ENCODE data around the gene NME7. TPM values are rescaled to one million over a fixed set of nuclear protein-coding genes. Genes with fewer than 3 reads are reported as not detected.

The NME7 gene
- total RNA-seq, 4 donors from 2014 or later = 3.7 to 8.4 (median 5.5) TPM

DNA sequence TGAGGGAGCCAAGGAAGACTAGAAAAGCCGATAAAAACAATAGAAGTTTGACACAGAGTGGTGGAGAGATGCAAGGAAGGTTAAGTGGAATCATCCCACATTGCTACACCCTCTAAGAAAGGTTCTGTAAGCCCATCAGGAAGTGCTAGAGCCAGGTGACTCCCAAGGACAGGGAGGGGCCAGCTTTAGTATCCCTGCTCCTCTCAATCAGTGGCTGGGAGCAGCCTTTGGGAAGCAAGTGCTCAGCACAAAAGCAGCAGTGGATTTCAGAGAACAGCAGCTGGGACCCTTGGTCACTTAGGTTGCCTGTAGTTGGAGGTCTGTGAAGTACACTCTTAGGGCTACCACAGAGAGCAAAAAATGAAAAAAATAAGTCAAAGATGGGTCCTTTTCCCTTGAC, 42.5 kb downstream of the NME7 start:
- no peak for ATAC-seq
- Histone ChIP-seq H3K36me3 (no peaks in the 10 kb centered on the region), H3K27me3 (no peaks in the 10 kb centered on the region), H3K27ac (no peak overlapping the region), H3K9me3 (no peaks in the 10 kb centered on the region), H3K4me3 (no peak overlapping the region), H3K4me1 (no peaks in the 10 kb centered on the region)
- TF ChIP-seq, protein P1, sequence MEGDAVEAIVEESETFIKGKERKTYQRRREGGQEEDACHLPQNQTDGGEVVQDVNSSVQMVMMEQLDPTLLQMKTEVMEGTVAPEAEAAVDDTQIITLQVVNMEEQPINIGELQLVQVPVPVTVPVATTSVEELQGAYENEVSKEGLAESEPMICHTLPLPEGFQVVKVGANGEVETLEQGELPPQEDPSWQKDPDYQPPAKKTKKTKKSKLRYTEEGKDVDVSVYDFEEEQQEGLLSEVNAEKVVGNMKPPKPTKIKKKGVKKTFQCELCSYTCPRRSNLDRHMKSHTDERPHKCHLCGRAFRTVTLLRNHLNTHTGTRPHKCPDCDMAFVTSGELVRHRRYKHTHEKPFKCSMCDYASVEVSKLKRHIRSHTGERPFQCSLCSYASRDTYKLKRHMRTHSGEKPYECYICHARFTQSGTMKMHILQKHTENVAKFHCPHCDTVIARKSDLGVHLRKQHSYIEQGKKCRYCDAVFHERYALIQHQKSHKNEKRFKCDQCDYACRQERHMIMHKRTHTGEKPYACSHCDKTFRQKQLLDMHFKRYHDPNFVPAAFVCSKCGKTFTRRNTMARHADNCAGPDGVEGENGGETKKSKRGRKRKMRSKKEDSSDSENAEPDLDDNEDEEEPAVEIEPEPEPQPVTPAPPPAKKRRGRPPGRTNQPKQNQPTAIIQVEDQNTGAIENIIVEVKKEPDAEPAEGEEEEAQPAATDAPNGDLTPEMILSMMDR (IDR thresholded peaks at IDR 0.05 in 4 of 5, conservative IDR thresholded peaks at IDR 0.05 in 1 of 5) = no peak
- no peak for TF ChIP-seq POLR2A (IDR thresholded peaks at IDR 0.05)
- in situ Hi-C loops (cut with MboI; ENCODE audit: low sequenced_read_pairs in 4 of 4) = loop anchor here in 1 of 4 donors (25.0 kb wide), 2 partner anchors 888 to 988 kb away; no protein-coding TSS in a partner anchor
- intact Hi-C loops (cut with DNase I; ENCODE audit: low total_unique reads) = no loop called here
- DNase-seq = no peak

DNA sequence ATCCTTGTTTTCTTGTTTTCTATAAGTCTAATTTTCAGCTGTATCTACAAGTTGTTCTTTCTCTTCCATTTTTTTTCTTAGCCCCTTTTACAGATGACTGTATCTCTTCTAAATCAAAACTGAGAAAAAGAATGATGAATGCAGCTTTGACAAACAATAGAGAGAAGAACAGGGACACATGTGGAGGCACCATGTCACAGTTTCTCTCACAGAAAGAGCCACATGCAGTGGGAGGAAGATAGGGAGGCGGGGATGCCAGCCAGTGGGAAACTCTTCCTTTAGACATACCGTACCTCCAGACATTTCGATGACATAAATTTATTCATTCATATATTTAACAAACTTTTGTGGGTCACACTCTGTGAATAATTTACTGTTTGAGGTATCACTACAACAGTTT, 45.5 kb downstream of the NME7 start:
- Histone ChIP-seq H3K36me3 (no peaks in the 10 kb centered on the region), H3K9me3 (no peaks in the 10 kb centered on the region), H3K27me3 (no peaks in the 10 kb centered on the region), H3K4me3 (no peak overlapping the region), H3K27ac (no peak overlapping the region), H3K4me1 (no peaks in the 10 kb centered on the region)
- in situ Hi-C loops (cut with MboI; ENCODE audit: low sequenced_read_pairs in 4 of 4) (no loop called here), intact Hi-C loops (cut with DNase I; ENCODE audit: low total_unique reads) (no loop called here)
- ATAC-seq (no peak), DNase-seq (no peak)
- TF ChIP-seq, protein P1 (IDR thresholded peaks at IDR 0.05 in 4 of 5, conservative IDR thresholded peaks at IDR 0.05 in 1 of 5) = no peak
- TF ChIP-seq POLR2A (IDR thresholded peaks at IDR 0.05) = no peak

DNA sequence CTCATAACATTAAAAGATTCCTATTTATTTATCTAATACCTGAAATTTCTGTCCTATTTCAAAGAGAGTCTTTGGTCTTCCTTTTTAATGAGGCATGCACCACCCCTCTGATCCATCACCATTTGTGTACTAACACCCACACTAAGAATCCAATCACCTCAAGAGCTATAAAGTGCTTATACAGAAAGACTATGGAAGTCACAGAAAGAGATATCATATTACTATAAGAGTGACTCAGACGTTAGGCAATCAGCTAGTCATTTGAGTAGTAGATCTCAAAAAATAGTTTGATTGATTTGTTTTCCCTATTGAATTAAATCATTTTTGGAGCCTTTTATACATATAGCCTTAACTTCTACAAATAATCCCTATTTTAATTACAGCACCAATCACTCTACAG, 46.1 kb downstream of the NME7 start:
- TF ChIP-seq POLR2A (IDR thresholded peaks at IDR 0.05) = no peak
- TF ChIP-seq, protein P1 (IDR thresholded peaks at IDR 0.05 in 4 of 5, conservative IDR thresholded peaks at IDR 0.05 in 1 of 5) = no peak
- in situ Hi-C loops (cut with MboI; ENCODE audit: low sequenced_read_pairs in 4 of 4) (no loop called here), intact Hi-C loops (cut with DNase I; ENCODE audit: low total_unique reads) (no loop called here)
- ATAC-seq (no peak), DNase-seq (no peak)
- Histone ChIP-seq H3K27me3 (no peaks in the 10 kb centered on the region), H3K36me3 (no peaks in the 10 kb centered on the region), H3K4me3 (no peak overlapping the region), H3K9me3 (no peaks in the 10 kb centered on the region), H3K4me1 (no peaks in the 10 kb centered on the region), H3K27ac (no peak overlapping the region)

DNA sequence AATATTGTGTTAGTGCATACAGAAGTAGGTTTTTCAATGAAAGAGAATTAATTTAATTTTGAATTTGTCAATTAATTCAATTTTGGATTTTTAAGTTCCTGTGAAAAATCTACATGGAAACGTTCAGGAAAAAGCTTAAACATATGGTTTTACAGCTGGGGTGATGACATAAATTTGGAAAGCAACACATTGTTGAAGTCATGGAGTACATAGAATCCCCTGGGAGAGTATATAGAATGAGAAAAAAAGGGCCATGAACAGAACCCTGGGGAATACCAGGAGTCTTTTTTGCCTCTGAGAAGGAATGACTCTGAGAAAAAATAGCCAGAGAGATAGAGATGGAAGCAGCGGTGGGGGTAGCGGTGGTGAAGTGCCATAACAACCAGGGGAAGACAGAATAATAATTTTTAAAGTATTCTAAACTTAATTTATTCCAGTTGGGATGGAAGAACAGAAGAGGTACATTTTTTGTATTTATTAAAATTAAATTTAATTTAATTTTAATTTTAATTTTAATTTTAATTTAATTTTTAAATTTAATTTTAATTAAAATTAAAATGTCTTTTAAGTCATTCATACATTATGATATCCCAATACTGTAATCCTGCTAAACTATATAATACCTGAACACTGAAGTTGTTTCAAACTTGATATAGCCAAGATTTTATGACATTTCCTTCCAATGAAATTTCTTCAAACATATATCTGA, 48.9 kb downstream of the NME7 start:
- in situ Hi-C loops (cut with MboI; ENCODE audit: low sequenced_read_pairs in 4 of 4) (no loop called here), intact Hi-C loops (cut with DNase I; ENCODE audit: low total_unique reads) (no loop called here)
- H3K36me3 ChIP-seq = no peaks in the 10 kb centered on the region
- no peaks in the 10 kb centered on the region for H3K4me1 ChIP-seq
- no peaks in the 10 kb centered on the region for H3K9me3 ChIP-seq
- DNase-seq (no peak), ATAC-seq (no peak)
- no peak overlapping the region for H3K4me3 ChIP-seq
- H3K27ac ChIP-seq = no peak overlapping the region
- TF ChIP-seq, protein P1 (IDR thresholded peaks at IDR 0.05 in 4 of 5, conservative IDR thresholded peaks at IDR 0.05 in 1 of 5) = no peak
- TF ChIP-seq POLR2A (IDR thresholded peaks at IDR 0.05) = no peak
- no peaks in the 10 kb centered on the region for H3K27me3 ChIP-seq

DNA sequence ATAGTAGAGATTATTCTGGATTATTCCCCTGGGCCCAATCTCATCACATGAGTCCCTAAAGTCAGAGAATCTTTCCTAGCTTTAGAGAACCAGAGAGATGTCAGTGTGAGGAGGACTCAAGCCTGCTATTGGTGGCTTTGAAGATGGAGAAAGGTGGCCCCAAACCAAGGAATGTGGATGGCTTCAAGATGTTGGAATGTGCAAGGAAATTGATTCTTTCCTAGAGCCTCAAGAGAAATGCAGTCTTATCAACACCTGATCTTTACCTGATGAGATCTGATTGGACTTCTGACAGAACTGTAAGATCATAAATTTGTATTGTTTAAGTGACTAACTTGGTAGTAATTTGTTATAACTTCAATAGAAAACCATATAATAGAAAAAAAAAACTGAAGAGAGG, 51.0 kb downstream of the NME7 start:
- in situ Hi-C loops (cut with MboI; ENCODE audit: low sequenced_read_pairs in 4 of 4) = no loop called here

More for the DNA sequence above, 51.0 kb downstream of the NME7 start:
- intact Hi-C loops (cut with DNase I; ENCODE audit: low total_unique reads) = no loop called here
- Histone ChIP-seq H3K4me3 (no peak overlapping the region), H3K36me3 (no peaks in the 10 kb centered on the region), H3K9me3 (no peaks in the 10 kb centered on the region), H3K27ac (no peak overlapping the region), H3K27me3 (no peaks in the 10 kb centered on the region), H3K4me1 (no peaks in the 10 kb centered on the region)
- ATAC-seq = no peak
- TF ChIP-seq, protein P1 (IDR thresholded peaks at IDR 0.05 in 4 of 5, conservative IDR thresholded peaks at IDR 0.05 in 1 of 5) = no peak
- no peak for TF ChIP-seq POLR2A (IDR thresholded peaks at IDR 0.05)
- no peak for DNase-seq

Measured in gastrocnemius medialis (tissue), 4 donors.